H1 (cell line): ENCODE measurements around the gene R3HDM1. TPM values are rescaled to one million over a fixed set of nuclear protein-coding genes. Genes with fewer than 3 reads are reported as not detected.

Source experiments
- CTCF ChIA-PET: fragments of 300-600 bp; sonication (Branson Sonifier 250); formaldehyde crosslinking; loops from one replicate; lab custom pipeline; 2021; ENCODE audit not compliant: partially characterized antibody; lab: Charles Lee
- POLR2A ChIA-PET: fragments of 300-600 bp; sonication (Branson Sonifier 250); formaldehyde crosslinking; loops from one replicate; lab custom pipeline; 2021; ENCODE audit warnings: inconsistent platforms; ENCODE audit not compliant: partially characterized antibody; lab: Charles Lee
- DNase-seq, 2 experiments: peaks; one replicate each; pipeline versions ENCODE4 v3.0.0 to v3.0.0-alpha.2; 2010 to 2022; ENCODE audit warnings: low spot score in 2 of 2, low read depth in 1 of 2, mixed read lengths in 1 of 2
- FAIRE-seq: peaks from 2 replicates; lab custom pipeline; 2011; peaks lifted over from hg19 to GRCh38; lab: Jason Lieb, UNC
- H2AFZ ChIP-seq: 2 replicates; pipeline ENCODE4 v1.8.1; 2012; ENCODE audit warnings: low read length, inconsistent platforms
- H2AK5ac ChIP-seq: 2 replicates; pipeline ENCODE4 v1.6.1; 2013; ENCODE audit warnings: low read depth, low read length
- H2BK120ac ChIP-seq: replicated peaks from 2 replicates; pipeline ENCODE3; 2013; ENCODE audit warnings: low read depth, low read length, inconsistent platforms
- H2BK12ac ChIP-seq: 2 replicates; pipeline ENCODE4 v1.6.1; 2013; ENCODE audit warnings: low read depth, low read length
- H2BK15ac ChIP-seq: 2 replicates; pipeline ENCODE4 v1.6.1; 2013; ENCODE audit warnings: low read length
- H2BK20ac ChIP-seq: 2 replicates; pipeline ENCODE4 v1.6.1; 2013; ENCODE audit warnings: low read length
- H2BK5ac ChIP-seq: 2 replicates; pipeline ENCODE4 v1.6.1; 2013; ENCODE audit warnings: low read depth, low read length
- H3K14ac ChIP-seq: 2 replicates; pipeline ENCODE4 v1.6.1; 2013; ENCODE audit warnings: inconsistent platforms; ENCODE audit not compliant: insufficient read length
- H3K18ac ChIP-seq: 2 replicates; pipeline ENCODE4 v1.6.1; 2013; ENCODE audit warnings: low read length; ENCODE audit errors: extremely low read depth
- H3K23ac ChIP-seq: 2 replicates; pipeline ENCODE4 v1.6.1; 2013; ENCODE audit warnings: inconsistent platforms; ENCODE audit not compliant: insufficient read length
- H3K23me2 ChIP-seq: 2 replicates; pipeline ENCODE4 v1.6.1; 2013; ENCODE audit warnings: low read depth, low read length
- H3K27ac ChIP-seq: 2 replicates; pipeline ENCODE4 v1.6.1; 2011; ENCODE audit warnings: low read depth, low read length, inconsistent platforms
- H3K27me3 ChIP-seq, 4 experiments: replicated peaks in 1 of 4; 1 replicate in 1 of 4; 2 replicates in 3 of 4; pipeline versions ENCODE4 v1.6.1 to v1.8.1; 2011 to 2013; ENCODE audit warnings: low read length in 3 of 4, mild to moderate bottlenecking in 3 of 4, inconsistent platforms in 2 of 4, mixed read lengths in 2 of 4, moderate library complexity in 1 of 4; ENCODE audit not compliant: control insufficient read depth in 3 of 4, insufficient read depth in 3 of 4; ENCODE audit errors: extremely low read depth in 1 of 4
- H3K36me3 ChIP-seq, 4 experiments: 2 replicates each; pipeline versions ENCODE4 v1.6.1 to v1.8.1; 2011 to 2013; ENCODE audit warnings: mild to moderate bottlenecking in 4 of 4, low read length in 3 of 4, moderate library complexity in 2 of 4, control low read depth in 1 of 4, inconsistent platforms in 1 of 4; ENCODE audit not compliant: insufficient read depth in 4 of 4, control insufficient read depth in 2 of 4
- H3K4ac ChIP-seq: replicated peaks from 2 replicates; pipeline ENCODE3; 2013; ENCODE audit warnings: low read length, low read depth, mixed read lengths, inconsistent platforms; ENCODE audit not compliant: insufficient read length
- H3K4me1 ChIP-seq, 4 experiments: replicated peaks in 1 of 4; 1 replicate in 1 of 4; 2 replicates in 3 of 4; pipeline versions ENCODE4 v1.6.1 to v1.8.1; 2011 to 2013; ENCODE audit warnings: low read length in 3 of 4, inconsistent platforms in 2 of 4, mixed read lengths in 1 of 4; ENCODE audit not compliant: insufficient read depth in 4 of 4, control insufficient read depth in 3 of 4
- H3K4me2 ChIP-seq, 2 experiments: 2 replicates each; pipeline versions ENCODE4 v1.6.1 to v1.8.1; 2011 to 2013; ENCODE audit warnings: low read depth in 2 of 2, low read length in 2 of 2, control low read depth in 1 of 2, inconsistent platforms in 1 of 2, mild to moderate bottlenecking in 1 of 2; ENCODE audit not compliant: insufficient read depth in 1 of 2
- H3K4me3 ChIP-seq, 4 experiments: fragments of 200-600, 300-600 bp in 1 of 4; sonication (generic), shearing (Covaris generic), sonication (Bioruptor Twin) in 1 of 4; 2 replicates each; pipeline versions ENCODE4 v1.5.1 to v1.8.1; 2011 to 2016; ENCODE audit warnings: low read length in 4 of 4, low read depth in 3 of 4, control low read depth in 2 of 4, inconsistent platforms in 2 of 4, mild to moderate bottlenecking in 2 of 4, mixed read lengths in 1 of 4, moderate library complexity in 1 of 4; ENCODE audit not compliant: insufficient read depth in 2 of 4; ENCODE audit errors: extremely low read depth in 1 of 4
- H3K56ac ChIP-seq: replicated peaks from 2 replicates; pipeline ENCODE3; 2013; ENCODE audit warnings: low read depth, mild to moderate bottlenecking, mixed read lengths, low read length, inconsistent platforms; ENCODE audit not compliant: insufficient read length
- H3K79me1 ChIP-seq: 2 replicates; pipeline ENCODE4 v1.6.1; 2013; ENCODE audit warnings: low read depth, low read length, control low read depth
- H3K79me2 ChIP-seq, 2 experiments: 2 replicates each; pipeline versions ENCODE4 v1.6.1 to v1.8.1; 2012 to 2013; ENCODE audit warnings: low read length in 2 of 2, mild to moderate bottlenecking in 2 of 2, inconsistent platforms in 1 of 2; ENCODE audit not compliant: insufficient read depth in 2 of 2, control insufficient read depth in 1 of 2
- H3K9ac ChIP-seq, 4 experiments: replicated peaks in 1 of 4; 1 replicate in 1 of 4; 2 replicates in 3 of 4; pipeline versions ENCODE4 v1.6.1 to v1.8.1; 2011 to 2013; ENCODE audit warnings: low read depth in 3 of 4, low read length in 3 of 4, control low read depth in 2 of 4, mild to moderate bottlenecking in 2 of 4, moderate library complexity in 2 of 4, inconsistent platforms in 1 of 4; ENCODE audit errors: extremely low read depth in 1 of 4
- H3K9me3 ChIP-seq, 2 experiments: 2 replicates each; pipeline versions ENCODE4 v1.6.1 to v1.8.1; 2012 to 2013; ENCODE audit warnings: mild to moderate bottlenecking in 2 of 2, moderate library complexity in 2 of 2, control low read depth in 1 of 2, inconsistent platforms in 1 of 2, low read depth in 1 of 2, low read length in 1 of 2, mixed read lengths in 1 of 2; ENCODE audit not compliant: insufficient read depth in 2 of 2
- H4K20me1 ChIP-seq, 2 experiments: replicated peaks in 1 of 2; 2 replicates each; pipeline versions ENCODE3 to v1.8.1; 2011 to 2013; ENCODE audit warnings: inconsistent platforms in 2 of 2, low read length in 2 of 2, mild to moderate bottlenecking in 1 of 2; ENCODE audit not compliant: insufficient read depth in 2 of 2, control insufficient read depth in 1 of 2
- H4K5ac ChIP-seq: 2 replicates; pipeline ENCODE4 v1.6.1; 2013; ENCODE audit warnings: low read length, low read depth, mixed read lengths, inconsistent platforms; ENCODE audit not compliant: insufficient read length
- H4K8ac ChIP-seq: 2 replicates; pipeline ENCODE4 v1.8.0; 2013; ENCODE audit warnings: mild to moderate bottlenecking, moderate library complexity, low read length, inconsistent platforms; ENCODE audit not compliant: insufficient read depth; ENCODE audit errors: extremely low read depth
- H4K91ac ChIP-seq: replicated peaks from 2 replicates; pipeline ENCODE3; 2013; ENCODE audit warnings: low read length, mixed read lengths, inconsistent platforms; ENCODE audit not compliant: insufficient read length
- TEAD4 ChIP-seq: IDR thresholded peaks from 2 replicates; pipeline ENCODE4 v1.6.1; 2012; ENCODE audit warnings: low read depth, low read length, inconsistent platforms, mixed read lengths
- WGBS, 2 experiments: shearing (Covaris generic) in 1 of 2; methylation state at CpG; one replicate each; pipeline versions ENCODE4 v1.1.6 to v1.1.7; 2013 to 2015; ENCODE audit warnings: low lambda C conversion rate in 2 of 2, mixed read lengths in 2 of 2, inconsistent platforms in 1 of 2, low coverage in 1 of 2, missing lambda C conversion rate in 1 of 2; ENCODE audit not compliant: insufficient replicate concordance in 2 of 2, insufficient coverage in 1 of 2, insufficient read length in 1 of 2; ENCODE audit errors: extremely low coverage in 1 of 2, missing lambda C conversion rate in 1 of 2; 5-methylcytosine and 5-hydroxymethylcytosine counted together
- polyA plus RNA-seq, 7 experiments: library from polyadenylated mRNA; depleted of rRNA in 3 of 7; stranded (reverse) in 5 of 7; unstranded in 2 of 7; fragments of >200 nt in 5 of 7; fragments of 200-250 nt in 2 of 7; gene quantifications; 1 replicate in 5 of 7; 2 replicates in 1 of 7; 4 replicates in 1 of 7; pipeline versions ENCODE4 v1.2.1 to v1.2.3, GENCODE V29; 2011 to 2013; ENCODE audit warnings: missing spikeins in 2 of 7, mixed read lengths in 2 of 7
- total RNA-seq: library from RNA; stranded (reverse); fragmentation: NEBNext Ultra II Directional; extraction: Animal tissue kit (Norgen Biotek cat#: 25700); gene quantifications from 2 replicates; pipeline ENCODE4 v1.2.1, GENCODE V29; 2021

R3HDM1 gene
- total and polyA plus RNA-seq, 2 of the 8 experiments (the other 6 are each of a cell fraction or from before 2014, with no cell fraction given): 77.7 to 120 TPM

- Histone ChIP-seq H3K79me2 (no peaks in the 10 kb centered on the region), H3K23ac (no peak overlapping the region), H3K18ac (no peak overlapping the region), H3K36me3 (peaks cover 0 to 30% (median 7%) of the 10 kb centered on the region in 4 experiments; a peak in 4 of 8 replicates), H2AK5ac (no peak overlapping the region), H3K27me3 (no peaks in the 10 kb centered on the region), H3K4ac (no peak overlapping the region), H3K9ac (no peak overlapping the region), H2BK15ac (no peak overlapping the region), H2BK5ac (no peak overlapping the region), H2BK12ac (no peak overlapping the region), H2BK120ac (no peak overlapping the region), H2AFZ (no peak overlapping the region), H3K27ac (no peak overlapping the region), H3K23me2 (no peaks in the 10 kb centered on the region), H3K4me3 (no peak overlapping the region), H3K79me1 (no peaks in the 10 kb centered on the region), H3K9me3 (no peaks in the 10 kb centered on the region), H2BK20ac (no peak overlapping the region), H3K56ac (no peak overlapping the region), H4K20me1 (no peaks in the 10 kb centered on the region), H3K4me1 (no peaks in the 10 kb centered on the region), H3K4me2 (no peak overlapping the region), H4K8ac (no peak overlapping the region), H3K14ac (no peak overlapping the region), H4K91ac (no peak overlapping the region), H4K5ac (no peak overlapping the region)
- ChIA-PET POLR2A (no interaction called here), CTCF (interaction anchor here (1.5 kb wide), 1 partner anchor 33 kb away, joined by 4 read pairs; no protein-coding TSS in a partner anchor)
- no peak for TF ChIP-seq TEAD4
- no peak for FAIRE-seq
- DNase-seq: no peak
- 87% methylated on average over 3 of the region's 3 CpGs; no CpG with 5 or more reads in 1 of the 2 experiments for WGBS, 2 experiments
Measured at GRCh38 chr2:135676031-135676430, 144.7 kb downstream of the R3HDM1 start.
